K562 (cell line): ENCODE data around the gene GPD2. TPM values are rescaled to one million over a fixed set of nuclear protein-coding genes. Genes with fewer than 3 reads are reported as not detected.

Source experiments
- AFF1 ChIP-seq, 2 experiments: fragments of 450-650 bp; IDR thresholded peaks; 2 replicates each; pipeline ENCODE4 v1.6.1; 2018; ENCODE audit warnings: mild to moderate bottlenecking in 2 of 2, low read depth in 1 of 2; ENCODE audit not compliant: partially characterized antibody in 2 of 2
- BRD9 ChIP-seq: fragments of 450-650 bp; IDR thresholded peaks from 2 replicates; pipeline ENCODE4 v1.6.1; 2018; ENCODE audit warnings: low read depth; ENCODE audit not compliant: partially characterized antibody
- ETV6 ChIP-seq, 3 experiments: fragments of 150-350 bp in 1 of 3; sonication (generic) in 1 of 3; formaldehyde crosslinking in 1 of 3; IDR thresholded peaks; 2 replicates each; pipeline versions ENCODE4 v1.6.1 to v1.8.0; 2014 to 2022; ENCODE audit warnings: borderline replicate concordance in 2 of 3, low read depth in 2 of 3, antibody characterized with exemption in 1 of 3, low read length in 1 of 3, mild to moderate bottlenecking in 1 of 3, missing genetic modification reagents in 1 of 3
- FOXP1 ChIP-seq: sonication (generic); formaldehyde crosslinking; IDR thresholded peaks from 2 replicates; pipeline ENCODE4 v1.8.0; 2022; ENCODE audit warnings: mild to moderate bottlenecking, missing genetic modification reagents
- GATAD2B ChIP-seq: fragments of 450-650 bp; IDR thresholded peaks from 2 replicates; pipeline ENCODE4 v1.6.1; 2017; ENCODE audit warnings: mild to moderate bottlenecking, borderline replicate concordance
- HEY1 ChIP-seq: fragments of 250-450 bp; sonication (Bioruptor Pico); IDR thresholded peaks from 2 replicates; pipeline ENCODE4 v1.5.0; 2020; ENCODE audit warnings: mild to moderate bottlenecking, moderate library complexity, borderline replicate concordance
- HLTF ChIP-seq: fragments of 450-650 bp; IDR thresholded peaks from 2 replicates; pipeline ENCODE4 v1.6.1; 2016
- HNRNPLL ChIP-seq: fragments of 200-400 bp; formaldehyde crosslinking; IDR thresholded peaks from 2 replicates; pipeline ENCODE4 v1.6.1; 2017; ENCODE audit warnings: low read length, low read depth, mild to moderate bottlenecking; ENCODE audit not compliant: poor library complexity, severe bottlenecking
- LCOR ChIP-seq: sonication (generic); formaldehyde crosslinking; IDR thresholded peaks from 2 replicates; pipeline ENCODE4 v1.8.0; 2022; ENCODE audit warnings: mild to moderate bottlenecking, missing genetic modification reagents
- MLLT1 ChIP-seq, 2 experiments: fragments of 450-650 bp; IDR thresholded peaks; 2 replicates each; pipeline ENCODE4 v1.6.1; 2016
- MXI1 ChIP-seq: IDR thresholded peaks from 2 replicates; pipeline ENCODE4 v1.6.1; 2011; ENCODE audit warnings: low read depth, mild to moderate bottlenecking, improper control_type of control experiment, low read length
- SIN3A ChIP-seq, 2 experiments: fragments of 150-350 bp in 1 of 2; IDR thresholded peaks; 2 replicates each; pipeline ENCODE4 v1.6.1; 2011 to 2016; ENCODE audit warnings: borderline replicate concordance in 2 of 2, low read depth in 2 of 2, low read length in 2 of 2, mild to moderate bottlenecking in 2 of 2, moderate library complexity in 2 of 2; ENCODE audit not compliant: control insufficient read depth in 1 of 2
- TCF7L2 ChIP-seq: fragments of 150-350 bp; IDR thresholded peaks from 2 replicates; pipeline ENCODE4 v1.6.1; 2016; ENCODE audit warnings: low read depth, mild to moderate bottlenecking, low read length, moderate library complexity
- TEAD2 ChIP-seq: fragments of 450-650 bp; IDR thresholded peaks from 2 replicates; pipeline ENCODE4 v1.6.1; 2016; ENCODE audit warnings: missing genetic modification characterization, control low read depth, missing compliant biosample characterization
- THAP7 ChIP-seq: fragments of 250-450 bp; sonication (Bioruptor Pico); IDR thresholded peaks from 2 replicates; pipeline ENCODE4 v1.5.0; 2021
- WHSC1 ChIP-seq: IDR thresholded peaks from one replicate; pipeline ENCODE4 v1.6.1; 2012; ENCODE audit warnings: low read length, control low read depth, inconsistent platforms
- ZBTB8A ChIP-seq: fragments of 450-650 bp; IDR thresholded peaks from 2 replicates; pipeline ENCODE4 v1.6.1; 2018; ENCODE audit warnings: mild to moderate bottlenecking, moderate library complexity; ENCODE audit not compliant: partially characterized antibody
- polyA plus RNA-seq, 8 experiments: library from polyadenylated mRNA; depleted of rRNA in 4 of 8; stranded (reverse) in 5 of 8; unstranded in 3 of 8; fragments of >200 nt; fragmentation: Nextera tagmentation in 2 of 8; fragmentation: Illumina TruSeq in 1 of 8; extraction: Ambion mirVana in 2 of 8; extraction: Trizol in 1 of 8; gene quantifications; 2 replicates each; pipeline versions ENCODE4 v1.2.1 to v1.2.3, GENCODE V29; 2011 to 2014; ENCODE audit warnings: inconsistent platforms in 1 of 8, missing spikeins in 1 of 8
- total RNA-seq, 7 experiments: library from RNA; depleted of rRNA in 6 of 7; stranded (reverse); fragments of >200 nt in 6 of 7; fragmentation: Illumina TruSeq in 2 of 7; extraction: Trizol in 2 of 7; gene quantifications; 2 replicates each; pipeline versions ENCODE4 v1.2.1 to v1.2.3, GENCODE V29; 2011 to 2021; ENCODE audit warnings: low replicate concordance in 1 of 7
- TF ChIP-seq, protein P1 (sequence below): IDR thresholded peaks from 2 replicates; pipeline ENCODE4 v1.6.1; 2014; ENCODE audit warnings: antibody characterized with exemption

The GPD2 gene
- total and polyA plus RNA-seq, 9 of the 15 experiments (the other 6 are each of a cell fraction or from before 2014, with no cell fraction given): 5.2 to 39.2 (median 19.0) TPM

DNA sequence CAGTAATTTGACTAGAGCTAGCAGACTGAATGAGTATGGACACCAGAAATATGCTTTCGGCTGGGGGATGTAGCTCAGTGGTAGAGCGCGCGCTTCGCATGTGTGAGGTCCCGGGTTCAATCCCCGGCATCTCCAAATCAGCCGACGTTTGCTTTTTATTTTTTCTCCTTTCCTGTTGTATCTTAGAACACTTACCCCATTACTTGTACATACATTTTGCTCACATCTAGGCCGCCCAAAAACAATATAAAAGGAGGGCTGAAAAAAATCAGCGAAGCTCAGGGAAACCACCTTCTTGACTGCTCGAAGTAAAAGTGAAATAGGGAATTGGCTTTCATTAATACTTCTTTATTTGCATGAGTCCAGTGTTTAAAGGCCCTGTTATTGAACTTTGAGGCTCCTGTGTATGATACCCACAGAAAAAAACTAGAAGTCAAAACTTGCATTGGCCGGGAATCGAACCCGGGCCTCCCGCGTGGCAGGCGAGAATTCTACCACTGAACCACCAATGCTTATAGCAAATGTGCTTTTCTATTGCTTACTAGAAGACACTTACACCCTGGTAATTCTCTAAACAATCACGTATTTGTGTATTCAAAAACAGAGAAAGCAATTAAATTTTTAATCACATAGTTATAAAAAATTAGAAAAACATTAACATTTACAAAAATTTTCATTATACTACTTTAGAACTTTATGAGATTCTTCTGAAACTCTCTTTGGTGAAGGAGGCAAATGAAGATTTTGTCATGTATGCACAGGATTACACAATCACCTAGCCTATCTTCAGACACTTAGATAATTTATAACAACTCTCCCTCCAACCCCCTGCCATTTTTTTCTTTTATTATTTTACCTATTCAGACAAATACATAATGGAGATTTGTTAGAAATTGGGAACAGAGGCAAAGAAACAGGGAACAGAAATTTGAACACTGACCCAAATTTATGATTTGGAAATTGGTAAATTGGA is 35.2 kb upstream of the GPD2 start (continued):
- TF ChIP-seq BRD9 (peak; percentile 97), AFF1 (IDR thresholded peaks at IDR 0.05; ENCODE audit: low read depth in 1 of 2, partially characterized antibody in 2 of 2) (peak in 1 of 2 experiments; percentile 76), SIN3A (IDR thresholded peaks at IDR 0.05; ENCODE audit: borderline replicate concordance in 2 of 2, control insufficient read depth in 1 of 2, low read depth in 2 of 2, low read length in 2 of 2) (peak in 1 of 2 experiments; percentile 11; a peak in 1 of 4 replicates), THAP7 (no peak), MXI1 (0 out of 2 replicates have a peak, but pooled peaks have one; percentile 3), LCOR (peak; percentile 84), ZBTB8A (peak; percentile 87), TEAD2 (tag) (no peak), TCF7L2 (no peak), MLLT1 (IDR thresholded peaks at IDR 0.05) (0 out of 4 replicates have a peak, but pooled peaks of 1 of the 2 experiments have one; percentile 9), FOXP1 (CRISPR knock-in tag) (no peak), HEY1 (CRISPR knock-in tag) (no peak), HNRNPLL (no peak), WHSC1 (no peak), GATAD2B (no peak; the same call in 1 of the 2 replicates), HLTF (0 out of 2 replicates have a peak, but pooled peaks have one; percentile 23), ETV6 (IDR thresholded peaks at IDR 0.05; ENCODE audit: borderline replicate concordance in 1 of 2, low read depth in 2 of 2, low read length in 1 of 2) (no peak), ETV6 (CRISPR knock-in tag; IDR thresholded peaks at IDR 0.05; ENCODE audit: borderline replicate concordance) (no peak)
- TF ChIP-seq, protein P1, sequence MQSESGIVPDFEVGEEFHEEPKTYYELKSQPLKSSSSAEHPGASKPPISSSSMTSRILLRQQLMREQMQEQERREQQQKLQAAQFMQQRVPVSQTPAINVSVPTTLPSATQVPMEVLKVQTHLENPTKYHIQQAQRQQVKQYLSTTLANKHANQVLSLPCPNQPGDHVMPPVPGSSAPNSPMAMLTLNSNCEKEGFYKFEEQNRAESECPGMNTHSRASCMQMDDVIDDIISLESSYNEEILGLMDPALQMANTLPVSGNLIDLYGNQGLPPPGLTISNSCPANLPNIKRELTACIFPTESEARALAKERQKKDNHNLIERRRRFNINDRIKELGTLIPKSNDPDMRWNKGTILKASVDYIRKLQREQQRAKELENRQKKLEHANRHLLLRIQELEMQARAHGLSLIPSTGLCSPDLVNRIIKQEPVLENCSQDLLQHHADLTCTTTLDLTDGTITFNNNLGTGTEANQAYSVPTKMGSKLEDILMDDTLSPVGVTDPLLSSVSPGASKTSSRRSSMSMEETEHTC: no peak
